ENCODE results near the gene ZNF775. TPM values are rescaled to one million over a fixed set of nuclear protein-coding genes. Genes with fewer than 3 reads are reported as not detected.
A peak's percentile ranks its signal among the peaks of the same experiment; 100 is the strongest.

Gene ZNF775
- total RNA-seq, 1 donor from 2014 or later = 1.6 TPM

DNA sequence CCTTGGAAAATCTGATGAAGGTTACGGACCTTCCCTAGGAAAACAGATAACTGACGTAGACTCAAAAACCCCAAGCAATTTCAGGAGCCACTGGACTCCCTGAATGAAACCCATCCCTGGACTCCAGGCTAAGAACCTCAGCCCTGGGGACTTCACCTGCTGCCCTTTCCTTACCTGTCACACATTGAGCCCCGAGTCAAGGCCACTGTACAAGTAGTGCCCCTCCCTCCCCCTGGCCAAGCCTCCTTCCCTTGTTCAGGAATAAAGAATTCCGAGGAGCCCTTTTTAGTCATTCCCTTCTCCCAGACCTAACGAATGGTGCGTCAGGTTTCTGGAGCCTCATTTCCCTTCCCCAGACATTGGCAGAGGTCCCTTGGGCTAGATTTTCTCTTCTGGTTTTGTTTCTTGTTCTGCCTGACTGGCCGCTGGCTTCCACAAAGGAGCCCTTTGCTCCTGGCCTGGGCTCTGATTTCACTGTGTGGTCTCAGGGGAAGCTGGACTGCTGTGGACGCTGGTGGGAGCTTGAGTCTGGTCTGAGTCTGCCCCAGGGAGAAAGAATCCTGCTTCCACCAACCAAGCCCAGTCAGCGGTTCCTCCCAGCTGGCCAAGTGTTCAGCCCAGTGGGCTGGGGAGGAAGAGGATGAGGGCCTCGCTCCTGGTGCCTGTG is 31.7 kb downstream of the ZNF775 start:
- no peak for DNase-seq (ENCODE audit: low spot score)

DNA sequence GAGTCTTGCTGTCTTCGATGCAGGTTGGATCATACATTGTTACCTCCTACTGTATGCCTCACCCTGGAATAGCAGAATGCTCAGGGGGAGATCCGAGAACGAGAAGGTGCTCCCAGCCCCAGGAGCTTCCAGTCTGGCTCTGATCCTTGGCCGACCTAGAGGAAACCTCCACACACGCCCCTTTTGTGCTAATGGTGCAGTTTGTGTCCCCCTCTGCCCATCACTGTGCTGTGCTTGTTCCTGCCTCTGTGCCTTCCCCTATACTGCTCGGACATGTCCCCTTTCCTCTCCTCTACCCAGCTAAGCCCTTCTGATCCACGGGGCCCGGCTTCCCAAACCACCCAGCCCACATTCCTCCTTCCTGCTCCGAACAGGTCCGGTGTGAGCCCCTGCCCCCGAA is 32.5 kb downstream of the ZNF775 start:
- peak; percentile 67 for DNase-seq (ENCODE audit: low spot score)

DNA sequence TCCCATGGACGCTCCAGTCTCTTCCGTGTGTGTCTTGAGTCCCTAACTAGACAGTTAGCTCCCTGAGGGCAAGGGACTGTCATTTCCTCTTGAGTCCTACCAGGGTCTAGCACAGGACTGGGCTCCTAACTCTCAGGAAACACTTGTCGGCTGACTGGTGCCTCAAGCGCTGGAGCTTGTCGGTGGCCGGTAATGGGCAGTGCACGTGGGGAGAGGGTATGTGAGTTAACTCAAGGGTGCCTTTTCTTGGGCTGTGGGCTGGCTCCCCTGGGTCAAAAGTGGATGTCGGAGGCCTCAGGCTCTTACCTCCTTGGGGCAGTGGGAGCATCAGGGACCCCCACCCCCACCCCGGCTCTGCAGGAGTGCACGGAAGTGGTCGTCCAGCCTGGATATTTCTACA is 32.9 kb downstream of the ZNF775 start:
- DNase-seq (ENCODE audit: low spot score) = peak; percentile 75

DNA sequence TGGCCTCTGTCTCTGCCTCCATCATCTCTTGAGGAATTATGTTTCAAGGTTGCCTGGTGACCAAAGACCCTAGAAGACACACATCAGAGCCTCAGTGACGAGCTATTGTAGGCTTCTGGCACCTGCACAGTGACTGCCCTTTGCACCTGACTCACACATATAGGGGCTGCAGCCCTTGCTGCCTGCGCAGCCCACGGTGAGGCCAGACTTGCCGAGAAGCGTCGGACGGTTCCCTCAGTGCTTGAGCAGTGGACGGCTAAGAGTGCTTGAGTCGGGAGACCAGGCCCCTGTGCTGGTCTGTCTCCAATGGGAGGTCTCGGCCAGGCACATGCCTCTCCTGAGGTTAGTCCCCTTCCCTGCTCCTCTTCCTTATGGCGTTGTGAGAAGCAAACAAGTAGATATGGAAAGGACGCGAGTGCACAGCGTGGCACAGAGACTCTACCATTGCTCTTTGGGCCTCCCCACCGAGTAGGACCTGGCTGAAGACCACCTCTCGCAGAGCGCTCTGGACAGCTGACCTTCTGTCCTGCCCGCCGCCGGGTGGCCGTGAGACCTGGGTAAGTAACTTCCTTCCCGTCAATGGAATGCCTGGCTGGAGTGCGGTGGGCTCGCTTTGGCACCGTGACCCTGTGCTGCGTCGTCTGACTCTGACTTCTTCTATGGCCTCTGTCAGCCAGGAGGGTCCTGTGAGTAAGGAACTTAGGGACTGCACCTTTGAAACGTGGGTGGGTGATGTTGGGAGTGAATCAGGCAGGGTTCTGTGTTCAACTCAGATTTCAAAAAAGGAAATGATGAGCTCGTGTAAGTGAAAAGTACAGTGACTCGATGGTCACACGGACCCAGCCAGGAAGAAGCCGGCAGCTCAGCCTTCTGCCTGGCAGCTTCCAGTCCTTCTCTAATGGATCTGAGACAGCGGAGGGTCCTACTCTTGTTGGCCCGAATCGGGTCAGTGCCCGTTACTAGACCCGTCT is 33.7 kb downstream of the ZNF775 start:
- DNase-seq (ENCODE audit: low spot score) = peak; percentile 80

DNA sequence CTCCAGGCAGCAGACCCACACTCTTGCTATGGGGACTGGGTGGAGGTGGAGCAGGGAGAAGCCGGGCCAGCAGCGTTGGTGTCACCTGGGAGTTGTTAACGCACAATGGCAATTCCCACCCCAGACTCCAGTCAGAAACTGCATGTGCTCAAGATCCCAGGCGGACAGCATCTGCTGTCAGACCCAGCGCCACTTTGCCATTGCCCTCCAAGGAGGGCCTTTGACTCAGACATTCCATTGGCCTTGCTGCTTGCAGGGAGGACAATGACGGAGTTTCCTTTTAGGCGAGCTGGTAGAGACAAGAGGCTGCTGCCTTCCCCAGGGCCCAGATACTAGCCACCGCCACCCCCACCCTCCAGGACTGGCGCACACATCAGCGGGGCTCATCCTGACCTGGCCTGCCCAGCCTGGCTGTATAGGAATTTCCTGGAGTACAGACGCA is 34.5 kb downstream of the ZNF775 start:
- DNase-seq (ENCODE audit: low spot score) = peak; percentile 59

DNA sequence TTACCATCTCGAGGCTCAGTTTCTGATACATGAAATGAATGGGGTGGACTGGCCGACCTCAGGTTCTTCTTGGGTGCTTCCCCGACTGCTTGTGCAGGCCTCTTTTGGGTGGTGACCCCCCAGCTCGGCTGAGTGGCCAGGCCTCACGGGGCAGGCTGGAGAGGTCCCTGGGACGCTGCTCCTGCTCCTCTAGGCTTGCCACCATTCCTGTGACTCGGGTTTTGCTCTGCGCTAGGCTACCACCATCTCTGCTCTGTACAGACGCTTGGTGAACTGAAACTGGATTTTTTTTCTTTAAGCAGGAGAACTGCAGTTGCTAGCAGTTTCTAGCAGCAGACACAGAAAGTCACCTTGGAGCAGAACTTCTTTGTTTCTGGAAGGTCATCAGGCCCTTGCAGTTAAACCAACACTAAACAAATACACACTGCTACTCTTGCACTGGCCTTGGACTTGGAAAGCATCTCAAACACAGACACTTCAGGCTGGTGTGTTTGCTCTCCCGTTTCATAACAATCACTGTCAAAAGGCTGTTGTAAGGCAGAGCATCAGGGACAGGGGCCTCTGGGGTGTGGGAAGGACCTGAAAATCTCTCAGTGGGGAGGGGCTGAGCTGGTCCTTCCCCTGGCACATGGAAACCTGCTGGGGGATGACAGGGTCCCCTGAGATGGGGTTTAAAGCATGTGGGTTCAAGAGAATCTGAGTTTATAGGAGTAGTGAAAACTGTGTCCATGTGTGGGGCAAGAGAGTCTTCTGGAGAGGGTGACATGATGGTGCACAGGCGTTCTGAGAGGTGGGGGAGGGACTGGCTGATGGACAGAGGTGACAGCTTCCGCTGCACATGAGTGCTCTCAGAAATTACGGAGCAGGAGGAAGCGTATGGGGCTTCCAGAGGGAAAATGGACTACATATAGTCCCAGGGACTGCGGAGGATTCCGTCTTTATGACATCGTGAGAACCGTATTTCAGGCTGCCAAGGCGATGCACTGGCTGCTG is 36.3 kb downstream of the ZNF775 start:
- peak; percentile 55 for DNase-seq (ENCODE audit: low spot score)

DNA sequence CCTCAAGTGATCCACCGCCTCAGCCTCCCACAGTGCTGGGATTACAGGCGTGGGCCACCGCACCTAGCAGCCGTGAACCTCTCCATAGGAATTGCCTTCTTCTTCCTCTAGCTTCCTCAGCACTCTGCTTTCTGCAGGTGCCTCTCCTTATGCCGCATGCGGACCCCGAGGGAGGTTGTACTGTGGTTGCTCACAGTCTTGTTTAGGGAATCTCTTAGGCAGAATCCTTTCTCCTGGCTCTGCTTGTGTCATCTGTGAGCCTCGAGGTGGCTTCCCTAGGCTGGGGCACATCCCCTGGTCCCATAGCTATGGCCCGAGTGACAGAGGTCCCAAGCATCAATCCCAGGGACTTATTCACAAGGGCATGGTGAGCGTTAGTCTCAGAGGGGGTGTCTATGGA is 38.1 kb downstream of the ZNF775 start:
- DNase-seq (ENCODE audit: low spot score) = peak; percentile 68

DNA sequence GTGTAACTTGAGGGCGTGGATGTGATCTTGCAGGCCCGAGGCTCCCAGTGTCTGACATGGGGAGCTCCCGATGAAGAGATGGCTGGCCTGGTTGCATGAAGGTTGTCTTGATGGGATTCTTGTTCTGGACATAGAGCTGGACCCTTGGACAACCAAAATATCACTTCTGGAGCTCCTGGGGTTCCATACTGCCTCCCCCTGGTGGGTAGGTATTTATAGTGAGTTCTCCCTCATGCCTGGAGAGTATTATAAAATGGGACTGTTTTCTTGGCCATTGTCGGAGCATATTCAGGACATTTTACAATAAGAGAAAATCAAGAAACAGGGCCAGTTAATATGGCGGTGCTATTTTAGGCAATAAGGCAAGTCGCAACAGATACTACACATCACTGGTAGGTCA is 38.7 kb downstream of the ZNF775 start:
- peak; percentile 73 for DNase-seq (ENCODE audit: low spot score)

DNA sequence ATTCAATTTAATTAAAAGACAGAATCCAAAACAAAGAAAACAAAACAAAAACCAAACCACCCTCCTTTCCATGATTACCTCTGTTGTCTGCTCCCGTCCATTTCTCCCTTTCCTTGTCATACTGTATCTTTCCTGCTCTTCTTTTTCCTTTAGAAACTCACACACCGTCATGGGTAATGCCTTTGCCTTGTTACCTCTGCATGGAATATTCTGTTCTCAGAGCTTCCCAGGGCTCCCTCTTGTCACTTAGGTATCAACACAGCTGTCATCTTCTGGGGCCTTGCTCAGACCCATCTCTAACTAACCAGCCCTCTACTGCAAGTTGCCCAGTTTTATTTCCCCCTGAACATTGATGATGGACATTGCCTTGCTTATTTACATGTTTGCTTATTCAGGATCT is 41.1 kb downstream of the ZNF775 start:
- DNase-seq (ENCODE audit: low spot score) = no peak

DNA sequence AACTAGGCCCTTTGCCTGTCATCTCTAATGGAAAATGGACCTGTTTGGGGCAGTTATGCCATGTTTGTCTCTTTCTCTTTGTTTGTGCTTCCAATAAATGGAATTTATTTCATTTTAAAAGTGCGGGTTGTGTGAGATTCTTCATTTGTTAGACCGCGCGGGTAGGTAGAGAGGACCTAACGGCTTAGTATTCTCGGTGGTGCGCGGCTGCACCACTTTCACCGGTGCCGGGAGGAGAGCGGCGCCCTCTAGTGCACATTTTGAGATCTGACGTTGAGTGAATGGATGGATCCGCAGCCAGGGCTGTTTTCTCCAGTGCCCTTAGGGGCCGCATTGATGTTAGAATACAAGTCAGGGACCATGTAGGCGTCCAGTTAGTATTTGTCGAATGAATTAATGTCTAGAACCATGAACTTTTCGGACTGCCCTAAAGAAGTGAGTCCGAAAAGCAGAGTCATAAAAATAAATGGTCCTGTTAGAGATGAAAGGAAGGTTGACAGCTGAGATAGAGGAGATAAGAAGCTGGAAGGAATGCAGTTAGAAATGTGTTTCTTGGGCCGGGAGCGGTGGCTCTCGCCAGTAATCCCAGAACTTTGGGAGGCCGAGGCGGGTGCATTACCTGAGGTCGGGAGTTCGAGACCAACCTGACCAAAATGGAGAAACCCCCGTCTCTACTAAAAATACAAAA is 42.0 kb downstream of the ZNF775 start:
- peak; percentile 92 for DNase-seq (ENCODE audit: low spot score)

DNA sequence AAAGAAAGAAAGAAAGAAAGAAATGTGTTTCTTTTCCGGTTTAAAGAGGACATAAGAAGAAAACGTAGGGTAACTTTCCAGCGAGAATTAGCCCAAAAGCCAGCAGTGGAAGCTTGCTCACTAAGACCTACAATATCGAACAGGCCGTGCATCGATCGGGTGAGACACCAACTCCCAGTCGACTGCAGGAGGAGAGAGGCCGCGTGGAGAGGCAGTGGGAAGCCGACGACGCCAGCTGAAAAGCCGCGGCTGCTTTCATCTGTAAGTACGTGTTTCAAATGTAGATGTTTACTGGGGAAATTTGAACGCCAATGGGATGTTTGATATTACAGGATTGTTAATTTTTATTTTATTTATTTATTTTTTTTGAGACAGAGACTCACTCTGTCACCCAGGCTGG is 42.7 kb downstream of the ZNF775 start:
- peak; percentile 67 for DNase-seq (ENCODE audit: low spot score)

DNA sequence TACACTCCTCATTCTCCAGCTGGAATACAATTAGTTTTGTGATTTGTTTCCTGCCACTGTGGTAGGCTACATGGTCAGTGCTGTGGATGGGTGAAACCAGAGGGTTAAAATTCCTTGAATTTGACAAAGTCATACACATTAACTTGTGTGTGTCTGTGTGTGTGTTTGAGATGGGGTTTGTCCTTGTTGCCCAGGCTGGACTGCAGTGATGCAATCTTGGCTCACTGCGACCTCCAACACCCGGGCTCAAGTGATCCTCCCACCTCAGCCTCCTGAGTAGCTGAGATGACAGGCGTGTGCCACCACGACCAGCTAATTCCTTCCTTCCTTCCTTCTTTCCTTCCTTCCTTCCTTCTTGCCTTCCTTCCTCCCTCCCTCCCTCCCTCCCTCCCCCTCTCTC is 46.5 kb downstream of the ZNF775 start:
- peak; percentile 8 for DNase-seq (ENCODE audit: low spot score)

DNA sequence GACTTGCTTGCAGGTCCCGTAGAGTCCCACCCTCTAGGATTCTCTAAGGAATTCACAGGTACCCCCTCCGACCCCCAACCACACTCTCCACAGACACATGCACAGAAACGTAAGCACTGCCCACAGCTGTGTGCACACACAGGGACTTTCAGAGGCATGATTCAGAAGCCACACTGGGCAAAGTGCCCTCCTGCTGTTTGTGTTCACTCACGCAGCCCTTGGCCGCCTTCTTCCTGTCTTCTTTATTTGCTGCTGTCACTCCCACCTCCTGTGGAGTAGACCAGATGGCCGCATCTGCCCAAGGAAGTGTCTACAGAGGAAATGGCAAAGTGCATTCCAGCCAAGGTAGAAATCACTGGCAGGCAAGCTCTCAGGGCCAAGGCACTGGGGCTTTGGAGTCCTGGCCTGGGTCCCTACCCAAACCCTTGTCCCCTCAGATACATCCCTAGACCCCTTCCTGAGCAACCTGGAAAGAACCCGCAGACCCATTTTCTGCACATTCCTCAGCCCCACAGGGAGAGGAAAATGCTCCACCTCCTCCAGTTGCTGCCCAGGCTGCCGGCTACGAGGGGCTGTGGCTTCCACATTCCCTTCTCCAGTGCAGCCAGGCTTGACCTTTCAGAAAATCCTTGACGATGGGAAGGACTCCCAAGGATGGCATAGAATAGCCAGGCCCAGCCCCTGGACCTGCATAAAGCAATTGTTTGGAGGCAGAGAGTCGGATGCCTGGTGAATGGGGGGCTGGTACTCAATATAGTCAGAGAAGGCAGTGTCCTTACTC is 49.7 kb downstream of the ZNF775 start:
- DNase-seq (ENCODE audit: low spot score) = peak; percentile 41

DNA sequence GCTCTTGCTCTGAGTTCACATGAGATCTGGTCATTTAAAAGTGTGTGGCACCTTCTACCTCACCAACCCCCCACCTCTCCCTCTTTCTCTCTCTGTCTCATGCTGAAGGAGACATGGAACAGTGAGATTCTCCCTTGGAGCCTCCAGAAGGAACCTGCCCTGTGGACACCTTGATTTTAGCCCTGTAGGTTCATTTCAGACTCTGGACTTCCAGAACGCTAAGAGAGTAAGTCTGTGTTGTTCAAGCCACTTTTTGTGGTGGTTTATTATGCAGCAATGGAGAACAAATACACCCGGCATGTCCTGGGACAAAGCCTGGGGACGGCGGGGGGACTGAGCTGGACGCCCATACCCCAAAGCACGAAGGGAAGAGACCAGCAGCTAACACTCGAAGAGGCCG is 50.6 kb downstream of the ZNF775 start:
- peak; percentile 41 for DNase-seq (ENCODE audit: low spot score)

DNA sequence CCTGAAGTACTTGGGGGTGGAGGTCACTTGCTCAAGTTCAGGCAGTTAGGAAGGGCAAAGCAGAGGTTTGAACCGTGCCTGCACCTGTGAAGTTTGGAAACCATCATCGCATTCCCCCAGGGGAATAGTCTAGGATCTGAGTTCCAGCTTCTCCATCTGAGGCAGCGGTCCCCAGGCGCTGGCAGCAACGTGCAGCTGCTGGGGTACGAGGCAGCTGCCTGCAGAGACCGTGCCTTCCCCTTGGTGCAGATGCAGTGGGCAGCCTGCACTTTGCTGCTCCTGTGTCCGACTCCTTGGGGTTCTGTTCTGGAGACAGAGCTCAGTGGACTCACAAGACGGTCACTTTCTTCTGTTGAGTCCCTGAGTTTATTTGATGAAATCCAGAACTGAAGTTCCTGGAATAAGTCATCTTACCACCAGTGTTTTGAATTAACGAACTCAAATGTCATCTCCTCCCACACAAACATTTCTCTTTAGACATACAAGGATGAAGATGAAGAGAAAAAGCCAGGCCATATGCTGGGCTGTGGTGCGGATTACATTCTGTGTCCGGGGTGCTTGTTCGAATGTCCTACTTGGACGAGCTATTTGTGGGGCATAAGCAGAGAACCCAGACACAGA is 51.4 kb downstream of the ZNF775 start:
- peak; percentile 73 for DNase-seq (ENCODE audit: low spot score)

DNA sequence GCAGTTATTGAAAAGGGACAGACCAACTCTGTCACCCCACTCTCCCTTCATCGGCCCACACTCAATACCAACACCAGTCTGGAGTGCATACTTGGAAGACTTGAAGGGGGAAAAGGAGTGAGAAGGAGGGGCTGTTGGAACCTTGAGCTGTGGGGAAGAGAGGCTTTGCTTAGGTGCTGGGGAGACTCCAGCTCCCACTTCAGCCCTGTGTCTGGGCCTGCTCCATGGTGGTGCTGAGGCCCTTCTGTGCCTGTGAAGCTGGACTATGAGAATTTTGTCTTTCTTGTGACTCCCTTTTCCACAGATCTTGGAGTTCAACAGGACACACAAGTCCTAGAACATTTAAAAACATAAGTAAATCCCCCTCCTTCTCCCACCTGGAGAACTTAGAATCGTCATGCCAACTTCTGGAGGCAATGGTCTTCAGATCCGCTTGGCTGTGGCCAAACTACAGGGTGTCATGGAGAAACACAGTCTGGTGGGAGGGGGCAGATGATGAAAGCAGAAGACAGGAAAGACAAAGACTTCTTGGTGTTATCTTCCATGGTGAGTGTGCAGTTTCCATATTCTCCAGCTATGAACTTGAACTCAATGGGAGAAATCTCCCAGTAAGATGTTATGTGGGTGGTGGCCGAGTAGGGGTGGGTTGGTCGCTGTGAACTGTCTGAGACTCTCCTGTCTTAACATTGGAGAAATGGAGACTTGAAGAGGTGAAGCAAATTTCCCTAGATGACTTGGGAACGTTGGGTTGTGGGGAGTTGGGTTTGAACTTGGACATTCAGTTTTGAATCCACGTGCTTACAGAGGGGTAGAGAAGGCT is 52.9 kb downstream of the ZNF775 start:
- peak; percentile 22 for DNase-seq (ENCODE audit: low spot score)

DNA sequence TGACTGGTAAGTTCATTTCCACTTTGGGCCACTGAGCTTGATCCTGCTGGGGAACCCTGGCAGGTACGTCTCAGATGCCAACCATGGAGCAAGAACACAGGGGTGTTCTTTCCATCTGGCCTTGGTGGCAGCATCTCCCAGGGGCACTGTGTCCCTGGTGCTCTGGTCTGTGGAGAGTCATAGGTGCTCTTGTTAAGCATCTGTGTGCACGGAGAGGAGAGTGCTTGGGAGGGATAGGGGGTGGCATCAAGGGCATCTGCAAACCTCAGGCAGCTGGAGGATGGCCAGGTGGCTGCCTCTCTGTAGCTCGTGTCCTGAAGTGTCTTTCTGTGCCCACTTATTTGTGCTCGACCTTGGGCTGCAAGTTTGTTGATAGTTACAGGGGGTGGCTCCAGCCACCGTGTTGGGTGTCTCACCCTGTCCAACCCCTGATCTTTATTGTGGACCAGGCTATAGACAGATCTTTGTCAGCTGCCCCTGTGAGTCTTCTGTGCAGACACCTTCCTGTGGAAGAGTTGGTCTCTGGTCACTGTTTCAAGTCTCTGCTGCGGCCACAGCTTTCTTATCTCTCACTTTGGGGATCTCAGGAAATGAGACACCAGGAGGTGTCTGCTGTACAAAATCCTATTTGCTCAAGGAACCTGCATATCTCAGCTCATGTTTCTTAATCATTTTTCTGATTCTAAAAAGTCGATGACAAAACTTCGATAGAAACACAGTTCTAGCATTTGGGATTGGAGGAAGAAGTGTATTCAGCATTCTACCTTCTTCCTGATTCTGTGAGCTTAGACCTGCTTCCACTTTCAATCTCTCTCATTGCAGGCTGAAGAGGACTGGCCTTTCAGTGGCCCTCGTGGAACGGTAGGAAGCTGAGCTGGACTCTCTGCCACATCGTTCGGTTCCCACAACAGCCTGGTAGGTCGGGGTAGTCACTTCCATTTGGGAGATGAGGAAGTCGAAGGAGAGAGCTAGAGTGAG is 54.1 kb downstream of the ZNF775 start:
- DNase-seq (ENCODE audit: low spot score) = peak; percentile 57

Measured in mesenteric fat pad (tissue), 1 donor.